ENCODE measurements around the gene ALDH3B2.
A peak's percentile ranks its signal among the peaks of the same experiment; 100 is the strongest.

The ALDH3B2 gene

GRCh38 chr11:67614730-67615714, 59.4 kb downstream of the ALDH3B2 start:
- peaks cover 16% of the 10 kb centered on the region for H3K4me1 ChIP-seq (ENCODE audit: insufficient read depth, low read length, poor library complexity, severe bottlenecking)
- peak overlapping the region; percentile 10 for H3K4me2 ChIP-seq (ENCODE audit: low read depth, low read length, poor library complexity, severe bottlenecking)
- TF ChIP-seq EZH2phosphoT487 (IDR thresholded peaks at IDR 0.05; ENCODE audit: borderline replicate concordance) = no peak
- TF ChIP-seq CTCF (conservative IDR thresholded peaks at IDR 0.05; ENCODE audit: low read length) = peak; percentile 73
- no peaks in the 10 kb centered on the region for H3K9me3 ChIP-seq (ENCODE audit: insufficient read depth, low read depth, low read length)
- H3K9me2 ChIP-seq (replicated peaks; ENCODE audit: low read depth, low read length) = no peaks in the 10 kb centered on the region
- no peaks in the 10 kb centered on the region for H3K27me3 ChIP-seq (ENCODE audit: insufficient read depth, low read length, poor library complexity, severe bottlenecking)
- H3K36me3 ChIP-seq (ENCODE audit: insufficient read depth, low read length) = peaks cover 7% of the 10 kb centered on the region; the same call in 1 of the 2 replicates
- H3K9ac ChIP-seq (ENCODE audit: low read depth, low read length, poor library complexity, severe bottlenecking) = peak overlapping the region; percentile 41
- H4K20me1 ChIP-seq (ENCODE audit: insufficient read depth, low read length, poor library complexity, severe bottlenecking) = no peaks in the 10 kb centered on the region
- H2AFZ ChIP-seq (ENCODE audit: low read length) = no peak overlapping the region
- no peaks in the 10 kb centered on the region for H3F3A ChIP-seq (ENCODE audit: low read depth)
- no peaks in the 10 kb centered on the region for H3K79me2 ChIP-seq (ENCODE audit: insufficient read depth, low read length)
- no peak overlapping the region for H3K4me3 ChIP-seq (ENCODE audit: low read length, poor library complexity, severe bottlenecking)

- peak overlapping the region; percentile 31 for H3K4me3 ChIP-seq (ENCODE audit: low read length, poor library complexity, severe bottlenecking)
- peak overlapping the region; percentile 41 for H3K9ac ChIP-seq (ENCODE audit: low read depth, low read length, poor library complexity, severe bottlenecking)
- H3K9me2 ChIP-seq (replicated peaks; ENCODE audit: low read depth, low read length) = no peaks in the 10 kb centered on the region
- H3K27me3 ChIP-seq (ENCODE audit: insufficient read depth, low read length, poor library complexity, severe bottlenecking) = no peaks in the 10 kb centered on the region
- no peak overlapping the region for H2AFZ ChIP-seq (ENCODE audit: low read length)
- H3K36me3 ChIP-seq (ENCODE audit: insufficient read depth, low read length) = peaks cover 7% of the 10 kb centered on the region; the same call in 1 of the 2 replicates
- H3F3A ChIP-seq (ENCODE audit: low read depth) = no peaks in the 10 kb centered on the region
- H3K4me1 ChIP-seq (ENCODE audit: insufficient read depth, low read length, poor library complexity, severe bottlenecking) = peaks cover 16% of the 10 kb centered on the region
- peak overlapping the region; percentile 10 for H3K4me2 ChIP-seq (ENCODE audit: low read depth, low read length, poor library complexity, severe bottlenecking)
- TF ChIP-seq EZH2phosphoT487 (IDR thresholded peaks at IDR 0.05; ENCODE audit: borderline replicate concordance) (no peak), CTCF (conservative IDR thresholded peaks at IDR 0.05; ENCODE audit: low read length) (peak; percentile 70)
- H3K79me2 ChIP-seq (ENCODE audit: insufficient read depth, low read length) = peaks cover 5% of the 10 kb centered on the region; the same call in 1 of the 2 replicates
- no peaks in the 10 kb centered on the region for H3K9me3 ChIP-seq (ENCODE audit: insufficient read depth, low read depth, low read length)
- H4K20me1 ChIP-seq (ENCODE audit: insufficient read depth, low read length, poor library complexity, severe bottlenecking) = no peaks in the 10 kb centered on the region
These were observed 60.3 kb downstream of the ALDH3B2 start for GRCh38 chr11:67613960-67614715.

- Histone ChIP-seq H3K27me3 (ENCODE audit: insufficient read depth, low read length, poor library complexity, severe bottlenecking) (no peaks in the 10 kb centered on the region), H3K4me3 (ENCODE audit: low read length, poor library complexity, severe bottlenecking) (no peak overlapping the region), H3K9me3 (ENCODE audit: insufficient read depth, low read depth, low read length) (no peaks in the 10 kb centered on the region), H3K9me2 (replicated peaks; ENCODE audit: low read depth, low read length) (no peaks in the 10 kb centered on the region), H3K4me1 (ENCODE audit: insufficient read depth, low read length, poor library complexity, severe bottlenecking) (peaks cover 19% of the 10 kb centered on the region), H3K4me2 (ENCODE audit: low read depth, low read length, poor library complexity, severe bottlenecking) (peak overlapping the region; percentile 10), H2AFZ (ENCODE audit: low read length) (no peak overlapping the region), H3K36me3 (ENCODE audit: insufficient read depth, low read length) (peaks cover 7% of the 10 kb centered on the region; the same call in 1 of the 2 replicates), H3F3A (ENCODE audit: low read depth) (no peaks in the 10 kb centered on the region), H3K79me2 (ENCODE audit: insufficient read depth, low read length) (peaks cover 12% of the 10 kb centered on the region; the same call in 1 of the 2 replicates), H4K20me1 (ENCODE audit: insufficient read depth, low read length, poor library complexity, severe bottlenecking) (no peaks in the 10 kb centered on the region), H3K9ac (ENCODE audit: low read depth, low read length, poor library complexity, severe bottlenecking) (peak overlapping the region; percentile 41)
- no peak for TF ChIP-seq EZH2phosphoT487 (IDR thresholded peaks at IDR 0.05; ENCODE audit: borderline replicate concordance)
- TF ChIP-seq CTCF (conservative IDR thresholded peaks at IDR 0.05; ENCODE audit: low read length) = no peak
These were observed 61.0 kb downstream of the ALDH3B2 start for GRCh38 chr11:67613313-67613959.
